ENCODE measurements around the gene TTF1. TPM values are rescaled to one million over a fixed set of nuclear protein-coding genes. Genes with fewer than 3 reads are reported as not detected.

Gene TTF1
- total and polyA plus RNA-seq, 9 of the 15 experiments (the other 6 are each of a cell fraction or from before 2014, with no cell fraction given) = 9.0 to 18.5 (median 15.8) TPM

- TF ChIP-seq GTF3C2 (IDR thresholded peaks at IDR 0.05; ENCODE audit: borderline replicate concordance, extremely low read depth, insufficient read length) = no peak
- no peak for TF ChIP-seq KDM4B (IDR thresholded peaks at IDR 0.05; ENCODE audit: borderline replicate concordance in 2 of 2, low read depth in 1 of 2)
- TF ChIP-seq PHB2 (IDR thresholded peaks at IDR 0.05; ENCODE audit: low read depth) = no peak
- TF ChIP-seq CREB1 (IDR thresholded peaks at IDR 0.05) = no peak
- no peak for TF ChIP-seq CREB1 (CRISPR knock-in tag; IDR thresholded peaks at IDR 0.05)
- no peak for TF ChIP-seq MCM2 (IDR thresholded peaks at IDR 0.05; ENCODE audit: low read depth)
- TF ChIP-seq ARID3A (IDR thresholded peaks at IDR 0.05; ENCODE audit: borderline replicate concordance, low read depth, low read length) = no peak
- no peak for TF ChIP-seq HDAC2 (IDR thresholded peaks at IDR 0.05)
- TF ChIP-seq BCOR (IDR thresholded peaks at IDR 0.05) = no peak
- TF ChIP-seq ZNF253 (CRISPR knock-in tag; conservative IDR thresholded peaks at IDR 0.05) = no peak
- no peak for TF ChIP-seq RREB1 (CRISPR knock-in tag; IDR thresholded peaks at IDR 0.05)
- TF ChIP-seq ARNT (IDR thresholded peaks at IDR 0.05) = no peak
Measured at GRCh38 chr9:132390966-132391365, 15.7 kb downstream of the TTF1 start (continued).

All from K562 (cell line).